ENCODE measurements around the gene CYP2A6.
"Not testable (repeated sequence)": the region's sequence is repeated elsewhere in the genome, so short reads cannot be mapped to it uniquely, and the experiment has no call there.

GRCh38 chr19:40819479-40820234 lies 30.6 kb downstream of the CYP2A6 start:
- peak; percentile 83 to 94 (median 84) for TF ChIP-seq CTCF (IDR thresholded peaks at IDR 0.05)
- TF ChIP-seq POLR2A (IDR thresholded peaks at IDR 0.05) = not testable (repeated sequence)

Measured in testis (tissue), 2 donors.